ENCODE data around the gene XAGE1B.

DNA sequence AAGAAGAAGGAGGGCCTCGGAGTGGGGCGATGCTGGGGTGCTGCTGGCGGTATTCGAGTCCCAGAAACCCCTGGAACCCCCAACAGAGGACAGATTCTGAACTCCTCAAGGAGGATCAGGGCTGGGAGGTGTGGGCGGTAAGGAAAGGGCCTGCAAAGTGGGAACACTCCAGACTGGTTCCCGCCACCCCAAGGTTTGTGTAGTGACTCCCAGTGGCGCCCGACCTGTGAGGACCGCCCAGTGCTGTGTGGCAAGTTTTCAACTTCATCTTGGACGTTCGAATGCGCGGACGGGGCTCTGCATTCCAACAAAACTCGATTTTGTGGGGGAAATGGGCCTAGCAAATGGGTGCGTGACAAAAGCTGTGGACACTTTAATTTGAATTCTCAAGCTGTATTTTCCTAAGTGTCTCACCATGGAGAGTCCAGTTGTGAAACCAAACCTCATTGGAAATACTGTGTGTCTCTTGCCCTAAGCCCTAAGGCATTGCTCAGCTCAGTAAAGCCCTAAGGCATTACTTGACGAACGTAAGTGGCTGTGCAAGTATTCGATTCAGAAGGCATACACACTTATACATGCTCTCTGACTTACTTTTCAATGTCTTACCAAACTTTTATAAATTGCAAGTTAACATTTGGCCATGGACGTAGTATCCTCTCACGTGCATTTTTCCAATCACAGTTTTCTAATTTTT is 27.4 kb upstream of the XAGE1B start:
- TF ChIP-seq, protein P1, sequence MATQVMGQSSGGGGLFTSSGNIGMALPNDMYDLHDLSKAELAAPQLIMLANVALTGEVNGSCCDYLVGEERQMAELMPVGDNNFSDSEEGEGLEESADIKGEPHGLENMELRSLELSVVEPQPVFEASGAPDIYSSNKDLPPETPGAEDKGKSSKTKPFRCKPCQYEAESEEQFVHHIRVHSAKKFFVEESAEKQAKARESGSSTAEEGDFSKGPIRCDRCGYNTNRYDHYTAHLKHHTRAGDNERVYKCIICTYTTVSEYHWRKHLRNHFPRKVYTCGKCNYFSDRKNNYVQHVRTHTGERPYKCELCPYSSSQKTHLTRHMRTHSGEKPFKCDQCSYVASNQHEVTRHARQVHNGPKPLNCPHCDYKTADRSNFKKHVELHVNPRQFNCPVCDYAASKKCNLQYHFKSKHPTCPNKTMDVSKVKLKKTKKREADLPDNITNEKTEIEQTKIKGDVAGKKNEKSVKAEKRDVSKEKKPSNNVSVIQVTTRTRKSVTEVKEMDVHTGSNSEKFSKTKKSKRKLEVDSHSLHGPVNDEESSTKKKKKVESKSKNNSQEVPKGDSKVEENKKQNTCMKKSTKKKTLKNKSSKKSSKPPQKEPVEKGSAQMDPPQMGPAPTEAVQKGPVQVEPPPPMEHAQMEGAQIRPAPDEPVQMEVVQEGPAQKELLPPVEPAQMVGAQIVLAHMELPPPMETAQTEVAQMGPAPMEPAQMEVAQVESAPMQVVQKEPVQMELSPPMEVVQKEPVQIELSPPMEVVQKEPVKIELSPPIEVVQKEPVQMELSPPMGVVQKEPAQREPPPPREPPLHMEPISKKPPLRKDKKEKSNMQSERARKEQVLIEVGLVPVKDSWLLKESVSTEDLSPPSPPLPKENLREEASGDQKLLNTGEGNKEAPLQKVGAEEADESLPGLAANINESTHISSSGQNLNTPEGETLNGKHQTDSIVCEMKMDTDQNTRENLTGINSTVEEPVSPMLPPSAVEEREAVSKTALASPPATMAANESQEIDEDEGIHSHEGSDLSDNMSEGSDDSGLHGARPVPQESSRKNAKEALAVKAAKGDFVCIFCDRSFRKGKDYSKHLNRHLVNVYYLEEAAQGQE (IDR thresholded peaks at IDR 0.05; ENCODE audit: insufficient read depth in 1 of 2, low read depth in 2 of 2, low read length in 1 of 2): no peak
- no peak for TF ChIP-seq POLR2AphosphoS5 (IDR thresholded peaks at IDR 0.05; ENCODE audit: low read depth, low read length)
- TF ChIP-seq, protein P2, sequence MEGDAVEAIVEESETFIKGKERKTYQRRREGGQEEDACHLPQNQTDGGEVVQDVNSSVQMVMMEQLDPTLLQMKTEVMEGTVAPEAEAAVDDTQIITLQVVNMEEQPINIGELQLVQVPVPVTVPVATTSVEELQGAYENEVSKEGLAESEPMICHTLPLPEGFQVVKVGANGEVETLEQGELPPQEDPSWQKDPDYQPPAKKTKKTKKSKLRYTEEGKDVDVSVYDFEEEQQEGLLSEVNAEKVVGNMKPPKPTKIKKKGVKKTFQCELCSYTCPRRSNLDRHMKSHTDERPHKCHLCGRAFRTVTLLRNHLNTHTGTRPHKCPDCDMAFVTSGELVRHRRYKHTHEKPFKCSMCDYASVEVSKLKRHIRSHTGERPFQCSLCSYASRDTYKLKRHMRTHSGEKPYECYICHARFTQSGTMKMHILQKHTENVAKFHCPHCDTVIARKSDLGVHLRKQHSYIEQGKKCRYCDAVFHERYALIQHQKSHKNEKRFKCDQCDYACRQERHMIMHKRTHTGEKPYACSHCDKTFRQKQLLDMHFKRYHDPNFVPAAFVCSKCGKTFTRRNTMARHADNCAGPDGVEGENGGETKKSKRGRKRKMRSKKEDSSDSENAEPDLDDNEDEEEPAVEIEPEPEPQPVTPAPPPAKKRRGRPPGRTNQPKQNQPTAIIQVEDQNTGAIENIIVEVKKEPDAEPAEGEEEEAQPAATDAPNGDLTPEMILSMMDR (IDR thresholded peaks at IDR 0.05): no peak
- TF ChIP-seq TCF7L2 (IDR thresholded peaks at IDR 0.05; ENCODE audit: low read depth, low read length): no peak
- TF ChIP-seq SIN3A (IDR thresholded peaks at IDR 0.05; ENCODE audit: borderline replicate concordance, insufficient read depth, low read depth, low read length): no peak

Measured in Panc1 (cell line).